ENCODE measurements around the gene GRM4.

DNA sequence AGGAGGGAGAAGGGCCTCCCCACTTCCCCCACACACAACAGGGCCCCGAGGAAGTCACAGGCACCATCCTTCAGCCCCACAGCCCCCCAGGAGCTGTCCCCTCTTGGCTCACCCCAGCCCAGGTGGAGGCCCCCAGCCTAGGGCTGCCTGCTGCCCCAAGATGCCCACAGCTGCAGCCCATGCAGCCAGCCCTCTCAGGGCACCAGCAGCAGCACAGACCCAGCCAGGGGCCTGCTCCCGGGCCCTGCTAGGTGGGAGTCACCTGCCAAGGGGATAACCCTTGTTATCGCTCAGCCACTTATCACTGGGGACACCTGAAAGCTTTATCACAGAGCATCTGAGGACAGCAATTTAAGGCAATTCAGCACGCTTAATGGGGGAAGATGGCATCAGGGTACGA, 55.0 kb downstream of the GRM4 start:
- TF ChIP-seq CTCF (IDR thresholded peaks at IDR 0.05): no peak
- TF ChIP-seq POLR2A (IDR thresholded peaks at IDR 0.05): no peak
